HepG2 (cell line): Measurements from ENCODE around the gene TBC1D14. TPM values are rescaled to one million over a fixed set of nuclear protein-coding genes. Genes with fewer than 3 reads are reported as not detected.

Experiments used
- ATAC-seq: fragments of 200-7000 bp; cut with Tn5 transposase; 3 replicates; pipeline ENCODE4 v1.9.1; 2020; ENCODE audit warnings: mild to moderate bottlenecking, moderate library complexity
- BruUV-seq: library from RNA; stranded (reverse); fragments of 400-500 nt; replicated peaks from 2 replicates; lab custom pipeline; 2021; lab: Mats Ljungman, UMichigan
- CTCF ChIA-PET: fragments of 300-600 bp; formaldehyde crosslinking; extraction: SDS; loops from one replicate; lab custom pipeline; 2021; ENCODE audit warnings: low total read pairs, inconsistent platforms, low intra/inter-chr PET ratio; lab: Yijun Ruan, JAX
- POLR2A ChIA-PET: fragments of 350-600 bp; sonication (Branson Sonifier 250); formaldehyde crosslinking; loops from one replicate; lab custom pipeline; 2020; ENCODE audit warnings: antibody characterized with exemption, inconsistent platforms; lab: Yijun Ruan, JAX
- DNase-seq: peaks from one replicate; pipeline ENCODE4 v3.0.0-alpha.2; 2015; ENCODE audit warnings: low spot score
- FAIRE-seq: peaks from 3 replicates; lab custom pipeline; 2011; peaks lifted over from hg19 to GRCh38; lab: Jason Lieb, UNC
- H2AFZ ChIP-seq: one replicate; pipeline ENCODE4 v1.6.1; 2011; ENCODE audit warnings: low read length, inconsistent platforms
- H3K27ac ChIP-seq: fragments of 300-600 bp; 3 replicates; pipeline ENCODE4 v1.8.0; 2011; ENCODE audit warnings: mixed run types, mild to moderate bottlenecking, mixed read lengths, low read length, inconsistent platforms; ENCODE audit not compliant: insufficient read depth; ENCODE audit errors: extremely low read length
- H3K27me3 ChIP-seq, 2 experiments: fragments of 200-600 bp in 1 of 2; 2 replicates in 1 of 2; 3 replicates in 1 of 2; pipeline versions ENCODE4 v1.6.0 to v1.8.0; 2011; ENCODE audit warnings: low read length in 2 of 2, mild to moderate bottlenecking in 2 of 2, moderate library complexity in 2 of 2, inconsistent platforms in 1 of 2; ENCODE audit not compliant: insufficient read depth in 2 of 2, control insufficient read depth in 1 of 2
- H3K36me3 ChIP-seq, 2 experiments: fragments of 200-600 bp in 1 of 2; replicated peaks in 1 of 2; 2 replicates in 1 of 2; 3 replicates in 1 of 2; pipeline versions ENCODE4 v1.5.1 to v1.8.0; 2011; ENCODE audit warnings: low read length in 2 of 2, inconsistent platforms in 1 of 2; ENCODE audit not compliant: insufficient read depth in 2 of 2, control insufficient read depth in 1 of 2
- H3K4me1 ChIP-seq: 2 replicates; pipeline ENCODE4 v1.5.1; 2012; ENCODE audit warnings: low read length, inconsistent platforms; ENCODE audit not compliant: insufficient read depth
- H3K4me2 ChIP-seq: 2 replicates; pipeline ENCODE4 v1.6.0; 2011; ENCODE audit warnings: low read depth, low read length, inconsistent platforms
- H3K4me3 ChIP-seq, 3 experiments: fragments of 200-600 bp in 1 of 3; sonication (generic), shearing (Covaris generic) in 1 of 3; replicated peaks in 1 of 3; 2 replicates each; pipeline ENCODE4 v1.5.1; 2011 to 2016; ENCODE audit warnings: low read length in 3 of 3, inconsistent platforms in 2 of 3, low read depth in 2 of 3, mild to moderate bottlenecking in 2 of 3, control low read depth in 1 of 3, mixed read lengths in 1 of 3; ENCODE audit not compliant: insufficient read depth in 1 of 3
- H3K79me2 ChIP-seq: one replicate; pipeline ENCODE4 v1.6.1; 2011; ENCODE audit warnings: low read length, inconsistent platforms; ENCODE audit not compliant: insufficient read depth
- H3K9ac ChIP-seq: 2 replicates; pipeline ENCODE4 v1.6.0; 2011; ENCODE audit warnings: mild to moderate bottlenecking, low read depth, low read length, inconsistent platforms; ENCODE audit not compliant: insufficient read depth
- H3K9me3 ChIP-seq: 2 replicates; pipeline ENCODE4 v1.5.1; 2012; ENCODE audit warnings: mild to moderate bottlenecking, low read length
- H4K20me1 ChIP-seq: 2 replicates; pipeline ENCODE4 v1.6.0; 2011; ENCODE audit warnings: inconsistent platforms, mild to moderate bottlenecking, low read length, moderate library complexity; ENCODE audit not compliant: insufficient read depth
- ATF5 ChIP-seq: sonication (generic); formaldehyde crosslinking; IDR thresholded peaks from 2 replicates; pipeline ENCODE4 v1.4.0; 2020; ENCODE audit warnings: mild to moderate bottlenecking, low read depth, missing genetic modification reagents
- ATF7-NPFF ChIP-seq: sonication (generic); formaldehyde crosslinking; IDR thresholded peaks from 2 replicates; pipeline ENCODE4 v1.8.1; 2023; ENCODE audit warnings: mild to moderate bottlenecking, low read depth, missing genetic modification reagents, moderate library complexity
- ELF3 ChIP-seq: IDR thresholded peaks from 2 replicates; pipeline ENCODE4 v1.6.1; 2016; ENCODE audit warnings: missing genetic modification reagents, missing compliant biosample characterization
- KLF13 ChIP-seq: sonication (generic); formaldehyde crosslinking; IDR thresholded peaks from 2 replicates; pipeline ENCODE4 v1.4.0; 2020; ENCODE audit warnings: mild to moderate bottlenecking, missing genetic modification reagents
- MYPOP ChIP-seq: sonication (generic); formaldehyde crosslinking; IDR thresholded peaks from 2 replicates; pipeline ENCODE4 v1.8.1; 2023; ENCODE audit warnings: mild to moderate bottlenecking, moderate library complexity, missing genetic modification reagents
- NAIF1 ChIP-seq: sonication (generic); formaldehyde crosslinking; IDR thresholded peaks from 2 replicates; pipeline ENCODE4 v1.5.0; 2020; ENCODE audit warnings: mild to moderate bottlenecking, missing genetic modification reagents, borderline replicate concordance
- SNRNP70 ChIP-seq: fragments of 200-400 bp; formaldehyde crosslinking; IDR thresholded peaks from 2 replicates; pipeline ENCODE4 v1.6.1; 2017; ENCODE audit warnings: mild to moderate bottlenecking, low read depth, low read length, moderate library complexity
- THAP9 ChIP-seq: sonication (generic); formaldehyde crosslinking; IDR thresholded peaks from 2 replicates; pipeline ENCODE4; 2020; ENCODE audit warnings: missing genetic modification reagents, mild to moderate bottlenecking, borderline replicate concordance
- ZNF20 ChIP-seq: sonication (generic); formaldehyde crosslinking; IDR thresholded peaks from 2 replicates; pipeline ENCODE4 v1.4.0; 2020; ENCODE audit warnings: mild to moderate bottlenecking, moderate library complexity, missing genetic modification reagents
- ZNF333 ChIP-seq: sonication (generic); formaldehyde crosslinking; IDR thresholded peaks from 2 replicates; pipeline ENCODE4 v1.4.0; 2020; ENCODE audit warnings: mild to moderate bottlenecking, missing genetic modification reagents, borderline replicate concordance
- ZNF460 ChIP-seq: sonication (generic); formaldehyde crosslinking; IDR thresholded peaks from 2 replicates; pipeline ENCODE4 v1.5.1; 2020; ENCODE audit warnings: missing genetic modification reagents, mild to moderate bottlenecking, borderline replicate concordance
- ZNF646 ChIP-seq: sonication (generic); formaldehyde crosslinking; IDR thresholded peaks from 2 replicates; pipeline ENCODE4 v1.9.0; 2021; ENCODE audit warnings: mild to moderate bottlenecking, missing genetic modification reagents
- WGBS: methylation state at CpG from one replicate; pipeline ENCODE4 v1.1.6; 2017; ENCODE audit warnings: low lambda C conversion rate; 5-methylcytosine and 5-hydroxymethylcytosine counted together
- in situ Hi-C: cut with HindIII; loops from 2 replicates; pipeline ENCODE4 v1.10.0; 2017; ENCODE audit warnings: low pct_unique_long_range_greater_than_20kb; ENCODE audit not compliant: extremely low pct_ligation_motif_present
- intact Hi-C: fragments of 100-400 bp; cut with micrococcal nuclease; formaldehyde crosslinking; loops from one replicate; pipeline ENCODE4 v1.10.0; 2022; ENCODE audit not compliant: unreplicated experiment
- polyA plus RNA-seq, 8 experiments: library from polyadenylated mRNA; depleted of rRNA in 3 of 8; stranded (reverse) in 7 of 8; unstranded in 1 of 8; fragments of >200 nt; fragmentation: Illumina TruSeq in 4 of 8; extraction: Trizol in 4 of 8; gene quantifications; 2 replicates each; pipeline versions ENCODE4 v1.2.1 to v1.2.3, GENCODE V29; 2011 to 2016; ENCODE audit warnings: low read depth in 4 of 8, missing spikeins in 1 of 8, mixed read lengths in 1 of 8; ENCODE audit not compliant: insufficient read depth in 1 of 8
- total RNA-seq, 5 experiments: library from RNA; depleted of rRNA; stranded (reverse); fragments of >200 nt; fragmentation: Illumina TruSeq; extraction: Trizol; gene quantifications; 2 replicates each; pipeline ENCODE4 v1.2.3, GENCODE V29; 2016; ENCODE audit warnings: low read depth in 1 of 5

TBC1D14 gene
- total and polyA plus RNA-seq, 2 of the 13 experiments (the other 11 are each of a cell fraction or from before 2014, with no cell fraction given) = 29.5 to 46.5 TPM

- 99% methylated on average over 14 of the region's 14 CpGs for WGBS
- Histone ChIP-seq H3K4me1 (no peaks in the 10 kb centered on the region), H3K9me3 (no peaks in the 10 kb centered on the region), H3K27ac (no peak overlapping the region), H3K4me3 (no peak overlapping the region), H3K4me2 (no peak overlapping the region), H3K9ac (no peak overlapping the region), H3K27me3 (no peaks in the 10 kb centered on the region), H3K36me3 (peaks cover 26 to 81% of the 10 kb centered on the region in 2 experiments), H3K79me2 (no peaks in the 10 kb centered on the region), H4K20me1 (peaks cover 3% of the 10 kb centered on the region; the same call in 1 of the 2 replicates), H2AFZ (no peak overlapping the region)
- FAIRE-seq = no peak
- ChIA-PET POLR2A (interaction anchor here (0.6 kb wide), 1 partner anchor 146 kb away, joined by 3 read pairs; no protein-coding TSS in a partner anchor), CTCF (no interaction called here)
- no TSS peak for BruUV-seq
- intact Hi-C loops = no loop called here
- no peak for DNase-seq
- in situ Hi-C loops = loop anchor here (5.0 kb wide), 1 partner anchor 155 kb away; no protein-coding TSS in a partner anchor
- no peak for ATAC-seq
- no peak for TF ChIP-seq KLF13 (CRISPR knock-in tag)
- no peak for TF ChIP-seq ZNF20
- TF ChIP-seq MYPOP (CRISPR knock-in tag) = no peak
- no peak for TF ChIP-seq THAP9
- TF ChIP-seq NAIF1 = no peak
- TF ChIP-seq SNRNP70 = no peak
- TF ChIP-seq ZNF646 = no peak
- no peak for TF ChIP-seq ATF5 (CRISPR knock-in tag)
- no peak for TF ChIP-seq ATF7-NPFF (CRISPR knock-in tag)
- no peak for TF ChIP-seq ELF3 (CRISPR knock-in tag)
- no peak for TF ChIP-seq ZNF333 (CRISPR knock-in tag)
- TF ChIP-seq ZNF460 = no peak
Observed at GRCh38 chr4:6877067-6877466, 32.6 kb upstream of the TBC1D14 start.
